Neural cell (in vitro differentiated cells): ENCODE data around the gene FGF21. TPM values are rescaled to one million over a fixed set of nuclear protein-coding genes. Genes with fewer than 3 reads are reported as not detected.

ENCODE experiments used
- H2AFZ ChIP-seq: fragments of 200-600, 300-800 bp; sonication (generic), shearing (Covaris generic); 2 replicates; pipeline ENCODE4 v1.6.0; 2014; ENCODE audit warnings: low read depth, mild to moderate bottlenecking, antibody characterized with exemption, low read length, moderate library complexity
- H3F3A ChIP-seq: fragments of 200-600 bp; shearing (Covaris generic); 2 replicates; pipeline ENCODE4 v1.6.1; 2016; ENCODE audit warnings: mild to moderate bottlenecking, moderate library complexity, mixed read lengths, antibody characterized with exemption, low read length; ENCODE audit not compliant: insufficient read depth, poor library complexity, severe bottlenecking
- H3K27ac ChIP-seq: fragments of 200-600, 300-800 bp; sonication (generic), shearing (Covaris generic); 2 replicates; pipeline ENCODE4 v1.5.1; 2014; ENCODE audit warnings: mild to moderate bottlenecking, low read length, moderate library complexity
- H3K27me3 ChIP-seq: fragments of 300-800, 200-600 bp; sonication (generic), shearing (Covaris generic); 2 replicates; pipeline ENCODE4 v1.6.0; 2014; ENCODE audit warnings: mild to moderate bottlenecking, low read depth, low read length, moderate library complexity; ENCODE audit not compliant: insufficient read depth
- H3K36me3 ChIP-seq: fragments of 300-800, 200-600 bp; sonication (generic), shearing (Covaris generic); 2 replicates; pipeline ENCODE4 v1.5.1; 2014; ENCODE audit warnings: mild to moderate bottlenecking, antibody characterized with exemption, low read length, moderate library complexity; ENCODE audit not compliant: insufficient read depth
- H3K4me2 ChIP-seq: fragments of 300-800, 200-600 bp; sonication (generic), shearing (Covaris generic); 2 replicates; pipeline ENCODE4 v1.6.0; 2014; ENCODE audit warnings: mild to moderate bottlenecking, low read length
- H3K4me3 ChIP-seq: fragments of 300-800, 200-600 bp; sonication (generic), shearing (Covaris generic); 2 replicates; pipeline ENCODE4 v1.5.1; 2014; ENCODE audit warnings: mild to moderate bottlenecking, low read length, moderate library complexity
- H3K79me2 ChIP-seq: fragments of 200-600 bp; shearing (Covaris generic); replicated peaks from 2 replicates; pipeline ENCODE4 v1.6.0; 2014; ENCODE audit warnings: mild to moderate bottlenecking, low read length, moderate library complexity; ENCODE audit not compliant: insufficient read depth
- H3K9ac ChIP-seq: fragments of 300-800, 200-600 bp; sonication (generic), shearing (Covaris generic); 2 replicates; pipeline ENCODE4 v1.6.1; 2016; ENCODE audit warnings: mild to moderate bottlenecking, low read length, mixed read lengths
- H3K9me2 ChIP-seq: fragments of 200-600 bp; shearing (Covaris generic); 2 replicates; pipeline ENCODE4 v1.6.1; 2016; ENCODE audit warnings: mild to moderate bottlenecking, low read length, mixed read lengths; ENCODE audit not compliant: insufficient read depth
- H3K9me3 ChIP-seq: fragments of 200-600, 300-800 bp; sonication (generic), shearing (Covaris generic); 2 replicates; pipeline ENCODE4 v1.6.1; 2016; ENCODE audit warnings: mild to moderate bottlenecking, mixed run types, low read length, moderate library complexity, mixed read lengths
- H4K20me1 ChIP-seq: fragments of 200-600 bp; shearing (Covaris generic); 2 replicates; pipeline ENCODE4 v1.6.1; 2016; ENCODE audit warnings: mild to moderate bottlenecking, mixed run types; ENCODE audit not compliant: insufficient read depth
- EP300 ChIP-seq: fragments of 450-650 bp; conservative IDR thresholded peaks from 2 replicates; pipeline ENCODE4 v1.6.1; 2014; ENCODE audit warnings: antibody characterized with exemption, mild to moderate bottlenecking, moderate library complexity; ENCODE audit not compliant: poor library complexity, severe bottlenecking
- MXI1 ChIP-seq: fragments of 450-650 bp; conservative IDR thresholded peaks from 2 replicates; pipeline ENCODE4 v1.6.1; 2014; ENCODE audit warnings: antibody characterized with exemption, mild to moderate bottlenecking; ENCODE audit not compliant: poor library complexity, severe bottlenecking
- RAD21 ChIP-seq: fragments of 450-650 bp; conservative IDR thresholded peaks from 2 replicates; pipeline ENCODE4 v1.6.1; 2014; ENCODE audit warnings: antibody characterized with exemption, mild to moderate bottlenecking, moderate library complexity
- REST ChIP-seq: IDR thresholded peaks from 2 replicates; pipeline ENCODE4 v1.6.1; 2012; ENCODE audit warnings: borderline replicate concordance
- SMC3 ChIP-seq: fragments of 450-650 bp; conservative IDR thresholded peaks from 2 replicates; pipeline ENCODE4 v1.6.1; 2014; ENCODE audit warnings: antibody characterized with exemption, mild to moderate bottlenecking, moderate library complexity; ENCODE audit not compliant: poor library complexity
- polyA plus RNA-seq: library from polyadenylated mRNA; depleted of rRNA; stranded (reverse); fragments of >200 nt; gene quantifications from 2 replicates; pipeline ENCODE4 v1.2.3, GENCODE V29; 2014
- small RNA-seq, 3 experiments: library from RNA; depleted of rRNA; stranded (forward); fragments of <200 nt; gene quantifications; one replicate each; pipeline ENCODE3, GENCODE V24; 2012

The FGF21 gene
- polyA plus RNA-seq, 1 donor from 2014 or later = not detected

- Histone ChIP-seq H3K9me3 (no peaks in the 10 kb centered on the region), H3K9me2 (no peaks in the 10 kb centered on the region), H3F3A (no peaks in the 10 kb centered on the region), H3K27ac (no peak overlapping the region), H4K20me1 (no peaks in the 10 kb centered on the region), H3K4me2 (no peak overlapping the region), H2AFZ (no peak overlapping the region), H3K27me3 (no peaks in the 10 kb centered on the region), H3K4me3 (no peak overlapping the region), H3K9ac (no peak overlapping the region), H3K79me2 (no peaks in the 10 kb centered on the region), H3K36me3 (no peaks in the 10 kb centered on the region)
- TF ChIP-seq REST = no peak
- no peak for TF ChIP-seq SMC3
- no peak for TF ChIP-seq EP300
- no peak for TF ChIP-seq RAD21
- no peak for TF ChIP-seq MXI1
Measured at GRCh38 chr19:48807590-48808308, 52.4 kb downstream of the FGF21 start.

Small RNA genes within 50 kb of the gene (small RNA-seq; reads per million reads assigned to genes)
- 0 reads per million in 3 experiments for gene RNU6-317P

Other genes with a start within 250 kb of the FGF21 start
- 8.1 and 17.1 TPM in 2 replicates for gene LMTK3, start 243.7 kb upstream of the FGF21 start, polyA plus RNA-seq
- not detected in 2 replicates for gene SULT2B1, start 203.4 kb upstream of the FGF21 start, polyA plus RNA-seq
- not detected in 2 replicates for gene SPACA4, start 148.8 kb upstream of the FGF21 start, polyA plus RNA-seq
- gene FAM83E, start 140.4 kb upstream of the FGF21 start, polyA plus RNA-seq = 0.73 and 1.2 TPM in 2 replicates
- 2,102 and 2,180 TPM in 2 replicates for gene RPL18, start 136.3 kb upstream of the FGF21 start, polyA plus RNA-seq
- 22.6 and 32.6 TPM in 2 replicates for gene SPHK2, start 136.0 kb upstream of the FGF21 start, polyA plus RNA-seq
- 1.0 and 3.6 TPM in 2 replicates for gene DBP, start 118.1 kb upstream of the FGF21 start, polyA plus RNA-seq
- 105 and 108 TPM in 2 replicates for gene CA11, start 109.3 kb upstream of the FGF21 start, polyA plus RNA-seq
- gene NTN5, start 82.5 kb upstream of the FGF21 start, polyA plus RNA-seq = 1.0 TPM in 1 of 2 replicates, not detected in the other
- not detected in 2 replicates for gene FUT2, start 59.6 kb upstream of the FGF21 start, polyA plus RNA-seq
- 0.36 and 0.96 TPM in 2 replicates for gene MAMSTR, start 35.8 kb upstream of the FGF21 start, polyA plus RNA-seq
- 0.26 TPM in 1 of 2 replicates, not detected in the other for gene RASIP1, start 14.9 kb upstream of the FGF21 start, polyA plus RNA-seq
- gene IZUMO1, start 8.6 kb upstream of the FGF21 start, polyA plus RNA-seq = not detected in 2 replicates
- 0.15 and 0.26 TPM in 2 replicates for gene FUT1, start 2.9 kb upstream of the FGF21 start, polyA plus RNA-seq
- 19.5 and 28.5 TPM in 2 replicates for gene BCAT2, start 55.5 kb downstream of the FGF21 start, polyA plus RNA-seq
- gene HSD17B14, start 81.0 kb downstream of the FGF21 start, polyA plus RNA-seq = 0.40 and 0.44 TPM in 2 replicates
- gene PLEKHA4, start 113.1 kb downstream of the FGF21 start, polyA plus RNA-seq = not detected in 2 replicates
- 73.3 and 73.6 TPM in 2 replicates for gene PPP1R15A, start 116.9 kb downstream of the FGF21 start, polyA plus RNA-seq
- gene TULP2, start 143.2 kb downstream of the FGF21 start, polyA plus RNA-seq = not detected in 2 replicates
- gene NUCB1, start 144.8 kb downstream of the FGF21 start, polyA plus RNA-seq = 80.0 and 83.7 TPM in 2 replicates
- gene DHDH, start 178.2 kb downstream of the FGF21 start, polyA plus RNA-seq = 1.4 and 4.8 TPM in 2 replicates
- gene BAX, start 199.4 kb downstream of the FGF21 start, polyA plus RNA-seq = 71.9 and 90.3 TPM in 2 replicates
- 886 and 909 TPM in 2 replicates for gene FTL, start 209.8 kb downstream of the FGF21 start, polyA plus RNA-seq
- 12.9 and 25.7 TPM in 2 replicates for gene GYS1, start 237.8 kb downstream of the FGF21 start, polyA plus RNA-seq
- 172 and 184 TPM in 2 replicates for gene RUVBL2, start 238.4 kb downstream of the FGF21 start, polyA plus RNA-seq